OCI-LY7 (cell line): ENCODE results near the gene RASGRP1.

Experiments used
- EZH2phosphoT487 ChIP-seq: fragments of 200-600 bp; sonication (generic); IDR thresholded peaks from 2 replicates; pipeline ENCODE4 v1.6.1; 2018; ENCODE audit warnings: low read depth, borderline replicate concordance, mild to moderate bottlenecking, mixed run types, antibody characterized with exemption, low read length, moderate library complexity, mixed read lengths
- TF ChIP-seq, protein P1 (sequence below): fragments of 200-600 bp; sonication (generic); conservative IDR thresholded peaks from 2 replicates; pipeline ENCODE4 v1.5.1; 2014; ENCODE audit warnings: mild to moderate bottlenecking, antibody characterized with exemption, low read length, moderate library complexity, mixed read lengths

- TF ChIP-seq, protein P1, sequence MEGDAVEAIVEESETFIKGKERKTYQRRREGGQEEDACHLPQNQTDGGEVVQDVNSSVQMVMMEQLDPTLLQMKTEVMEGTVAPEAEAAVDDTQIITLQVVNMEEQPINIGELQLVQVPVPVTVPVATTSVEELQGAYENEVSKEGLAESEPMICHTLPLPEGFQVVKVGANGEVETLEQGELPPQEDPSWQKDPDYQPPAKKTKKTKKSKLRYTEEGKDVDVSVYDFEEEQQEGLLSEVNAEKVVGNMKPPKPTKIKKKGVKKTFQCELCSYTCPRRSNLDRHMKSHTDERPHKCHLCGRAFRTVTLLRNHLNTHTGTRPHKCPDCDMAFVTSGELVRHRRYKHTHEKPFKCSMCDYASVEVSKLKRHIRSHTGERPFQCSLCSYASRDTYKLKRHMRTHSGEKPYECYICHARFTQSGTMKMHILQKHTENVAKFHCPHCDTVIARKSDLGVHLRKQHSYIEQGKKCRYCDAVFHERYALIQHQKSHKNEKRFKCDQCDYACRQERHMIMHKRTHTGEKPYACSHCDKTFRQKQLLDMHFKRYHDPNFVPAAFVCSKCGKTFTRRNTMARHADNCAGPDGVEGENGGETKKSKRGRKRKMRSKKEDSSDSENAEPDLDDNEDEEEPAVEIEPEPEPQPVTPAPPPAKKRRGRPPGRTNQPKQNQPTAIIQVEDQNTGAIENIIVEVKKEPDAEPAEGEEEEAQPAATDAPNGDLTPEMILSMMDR: no peak
- no peak for TF ChIP-seq EZH2phosphoT487
Observed at GRCh38 chr15:38471974-38472373, 92.6 kb downstream of the RASGRP1 start.
